ENCODE data around the gene ZNF541.

Gene ZNF541, protein sequence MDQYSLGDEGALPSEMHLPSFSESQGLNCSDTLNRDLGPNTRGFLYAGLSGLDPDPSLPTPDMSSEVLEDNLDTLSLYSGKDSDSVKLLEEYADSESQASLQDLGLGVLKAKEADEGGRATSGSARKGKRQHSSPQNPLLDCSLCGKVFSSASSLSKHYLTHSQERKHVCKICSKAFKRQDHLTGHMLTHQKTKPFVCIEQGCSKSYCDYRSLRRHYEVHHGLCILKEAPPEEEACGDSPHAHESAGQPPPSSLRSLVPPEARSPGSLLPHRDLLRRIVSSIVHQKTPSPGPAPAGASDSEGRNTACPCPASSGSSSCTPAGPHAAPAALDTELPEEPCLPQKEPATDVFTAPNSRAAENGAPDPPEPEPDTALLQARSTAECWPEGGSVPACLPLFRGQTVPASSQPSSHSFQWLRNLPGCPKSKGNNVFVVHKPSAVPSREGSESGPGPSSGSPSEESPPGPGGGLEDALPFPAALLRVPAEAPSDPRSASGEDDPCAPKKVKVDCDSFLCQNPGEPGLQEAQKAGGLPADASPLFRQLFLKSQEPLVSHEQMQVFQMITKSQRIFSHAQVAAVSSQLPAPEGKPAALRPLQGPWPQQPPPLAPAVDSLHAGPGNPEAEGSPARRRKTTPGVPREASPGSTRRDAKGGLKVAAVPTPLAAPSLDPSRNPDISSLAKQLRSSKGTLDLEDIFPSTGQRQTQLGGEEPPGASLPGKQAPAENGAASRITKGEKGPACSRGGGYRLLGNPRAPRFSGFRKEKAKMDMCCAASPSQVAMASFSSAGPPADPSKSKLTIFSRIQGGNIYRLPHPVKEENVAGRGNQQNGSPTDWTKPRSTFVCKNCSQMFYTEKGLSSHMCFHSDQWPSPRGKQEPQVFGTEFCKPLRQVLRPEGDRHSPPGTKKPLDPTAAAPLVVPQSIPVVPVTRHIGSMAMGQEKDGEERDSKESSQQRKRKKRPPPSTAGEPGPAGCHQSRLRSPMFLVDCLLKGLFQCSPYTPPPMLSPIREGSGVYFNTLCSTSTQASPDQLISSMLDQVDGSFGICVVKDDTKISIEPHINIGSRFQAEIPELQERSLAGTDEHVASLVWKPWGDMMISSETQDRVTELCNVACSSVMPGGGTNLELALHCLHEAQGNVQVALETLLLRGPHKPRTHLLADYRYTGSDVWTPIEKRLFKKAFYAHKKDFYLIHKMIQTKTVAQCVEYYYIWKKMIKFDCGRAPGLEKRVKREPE (N-terminal part only)

DNA sequence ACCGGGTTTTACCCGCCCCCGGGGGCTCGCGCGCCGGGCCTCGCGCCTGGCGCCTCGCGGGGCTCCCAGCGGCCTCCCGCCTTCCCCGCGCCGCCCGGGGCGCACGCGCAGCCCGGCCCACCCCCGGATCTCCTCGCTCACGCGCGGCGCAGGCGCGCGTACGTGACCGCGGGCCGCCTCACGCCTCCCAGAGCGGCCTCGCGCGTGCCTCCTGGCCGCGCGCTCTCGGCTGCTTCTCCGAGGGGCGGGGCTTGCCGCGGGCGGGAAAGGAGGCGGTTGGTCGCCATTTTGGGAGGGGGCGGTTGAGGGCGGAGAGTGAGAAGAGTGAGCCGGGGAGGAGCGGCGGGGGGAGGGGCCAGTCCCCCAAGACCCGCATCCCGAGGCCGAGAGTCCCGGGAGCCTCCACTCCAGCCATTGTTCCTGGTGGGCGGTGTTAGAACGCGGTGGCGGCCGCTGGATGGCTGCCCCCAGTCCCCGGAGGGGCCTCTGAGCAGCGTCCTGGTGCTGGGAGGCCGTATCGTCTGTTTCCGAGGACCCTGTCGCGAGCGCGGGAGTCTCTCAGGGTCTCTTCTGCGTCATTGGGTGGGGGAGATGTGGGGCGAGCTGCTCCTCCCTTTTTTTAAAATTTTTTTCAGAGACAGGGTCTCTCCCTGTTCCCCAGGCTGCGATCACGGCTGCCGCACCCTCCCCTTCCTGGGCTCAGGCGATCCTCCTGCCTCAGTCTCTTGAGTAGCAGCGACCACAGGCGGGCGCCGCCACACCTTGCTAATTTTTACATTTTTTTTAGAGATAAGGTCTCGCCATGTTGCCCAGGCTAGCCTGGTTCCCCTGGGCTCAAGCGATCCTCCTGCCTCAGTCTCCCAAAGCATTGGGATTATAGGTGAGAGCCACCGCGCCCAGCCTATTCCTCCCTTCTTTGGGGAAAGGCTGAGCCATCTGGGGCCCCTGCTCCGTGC lies at the start of gene ZNF541:
ZNF541 (minus strand) TSS at position 78 of the 956 bp plus-strand sequence. CDS start 17,292 bp downstream, outside the sequence.
- FAIRE-seq, result no peak

DNA sequence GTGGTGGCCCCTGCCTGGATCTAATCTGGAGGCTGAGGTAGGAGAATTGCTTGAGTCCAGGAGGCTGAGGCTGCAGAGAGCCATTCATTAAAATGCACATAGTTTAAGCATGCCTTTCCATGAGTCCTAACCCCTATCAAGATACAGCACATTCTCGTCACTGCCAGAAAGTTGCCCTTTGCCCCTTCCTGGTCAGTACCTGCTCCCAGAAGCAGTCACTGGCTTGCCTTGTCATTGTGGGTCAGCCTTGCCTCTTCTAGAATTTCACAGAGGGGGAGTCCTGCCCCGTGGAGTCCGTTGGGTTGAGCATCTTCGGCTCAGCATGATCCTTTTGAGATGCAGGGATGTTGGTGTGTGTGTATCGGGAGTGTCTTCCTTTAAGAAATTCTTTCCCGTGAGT lies 46.8 kb upstream of the ZNF541 start:
- no peak for FAIRE-seq

DNA sequence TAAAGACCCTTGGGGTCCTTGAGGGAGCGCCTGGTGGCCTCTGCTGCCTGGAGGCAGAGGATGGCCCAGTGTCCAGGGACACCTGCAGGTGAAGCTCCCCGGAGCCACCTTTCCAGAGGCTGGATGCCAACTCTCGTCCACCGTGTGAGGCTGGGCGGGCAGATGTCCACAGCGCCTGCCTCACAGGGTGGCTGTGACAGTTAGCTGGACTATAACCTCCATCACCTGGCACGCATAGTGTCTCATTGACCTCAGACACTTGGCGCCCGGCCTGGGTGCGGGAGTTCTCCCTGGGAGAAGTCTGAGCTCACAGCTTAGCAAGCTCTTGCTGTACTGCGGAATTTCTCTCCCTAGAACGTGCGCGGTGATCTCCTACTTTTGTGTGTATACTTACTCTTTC lies 45.8 kb upstream of the ZNF541 start:
- no peak for FAIRE-seq

DNA sequence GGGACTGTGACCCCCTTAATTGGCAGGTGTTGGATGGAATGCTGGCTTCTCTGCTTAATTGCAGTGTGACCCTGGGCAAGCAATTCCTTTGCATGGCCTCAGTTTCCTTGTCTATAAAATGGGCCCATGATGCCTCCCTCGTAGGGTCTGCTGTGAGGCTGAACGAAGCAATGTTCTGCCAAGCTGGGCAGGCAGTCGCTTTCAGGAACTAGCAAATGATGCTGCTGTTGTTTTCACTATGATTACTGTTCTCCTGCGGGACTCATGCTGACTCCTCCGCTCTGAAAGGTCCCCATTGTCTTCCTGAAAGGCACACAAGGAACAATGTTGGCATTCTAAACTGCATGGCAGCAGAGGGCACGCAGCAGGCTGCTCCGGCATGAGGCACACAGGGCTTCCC lies 42.8 kb upstream of the ZNF541 start:
- no peak for FAIRE-seq

DNA sequence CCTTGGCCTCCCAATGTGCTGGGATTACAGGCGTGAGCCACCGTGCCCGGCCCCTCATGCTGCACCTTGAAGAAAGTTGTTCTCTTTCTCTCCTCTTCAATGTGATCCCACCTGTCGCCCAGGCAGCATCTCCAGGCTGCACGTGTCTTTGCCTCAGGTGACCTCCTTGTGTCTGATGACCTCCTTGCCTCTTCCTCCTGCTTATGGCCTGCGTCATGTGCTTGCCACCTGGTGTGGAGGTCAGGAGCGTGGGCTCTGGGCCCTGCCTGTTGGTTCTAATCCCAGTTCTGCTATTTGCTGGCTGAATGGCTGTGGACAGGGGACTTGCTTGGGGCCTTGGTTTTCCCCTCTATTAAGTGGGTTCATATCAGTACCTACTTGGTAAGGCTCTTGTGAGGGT lies 42.3 kb upstream of the ZNF541 start:
- FAIRE-seq, result no peak

DNA sequence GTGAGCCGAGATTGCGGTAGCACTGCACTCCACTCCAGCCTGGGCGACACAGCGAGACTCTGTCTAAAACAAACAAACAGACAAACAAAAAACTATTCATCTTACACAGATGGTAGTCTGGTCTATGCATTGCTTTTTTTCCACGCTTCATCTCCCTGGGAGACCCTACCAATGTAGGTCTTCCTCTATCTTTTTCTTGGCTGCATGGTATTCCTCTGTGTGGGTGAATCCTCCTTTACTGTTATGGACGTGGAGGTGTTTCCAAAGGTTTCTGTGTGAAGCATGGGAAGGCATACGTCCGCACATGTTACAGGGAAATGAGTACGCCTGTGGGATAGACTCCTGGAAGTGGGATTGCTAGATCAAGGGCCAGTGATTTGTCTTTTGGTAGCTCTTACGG lies 41.6 kb upstream of the ZNF541 start:
- no peak for FAIRE-seq

DNA sequence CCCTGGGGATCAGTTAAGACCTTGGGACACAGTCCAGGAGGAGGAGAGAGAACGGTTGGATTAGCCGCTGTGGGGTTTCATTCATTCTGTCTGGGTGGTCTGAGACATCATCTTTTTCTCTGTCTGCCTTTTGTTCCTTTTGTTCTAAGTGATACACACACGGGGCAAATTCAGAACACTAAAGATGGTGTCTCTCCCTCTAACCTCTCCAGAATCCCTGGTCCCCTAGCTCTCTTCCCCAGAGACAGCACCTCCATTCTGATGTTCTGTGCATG lies 41.0 kb upstream of the ZNF541 start:
- no peak for FAIRE-seq

DNA sequence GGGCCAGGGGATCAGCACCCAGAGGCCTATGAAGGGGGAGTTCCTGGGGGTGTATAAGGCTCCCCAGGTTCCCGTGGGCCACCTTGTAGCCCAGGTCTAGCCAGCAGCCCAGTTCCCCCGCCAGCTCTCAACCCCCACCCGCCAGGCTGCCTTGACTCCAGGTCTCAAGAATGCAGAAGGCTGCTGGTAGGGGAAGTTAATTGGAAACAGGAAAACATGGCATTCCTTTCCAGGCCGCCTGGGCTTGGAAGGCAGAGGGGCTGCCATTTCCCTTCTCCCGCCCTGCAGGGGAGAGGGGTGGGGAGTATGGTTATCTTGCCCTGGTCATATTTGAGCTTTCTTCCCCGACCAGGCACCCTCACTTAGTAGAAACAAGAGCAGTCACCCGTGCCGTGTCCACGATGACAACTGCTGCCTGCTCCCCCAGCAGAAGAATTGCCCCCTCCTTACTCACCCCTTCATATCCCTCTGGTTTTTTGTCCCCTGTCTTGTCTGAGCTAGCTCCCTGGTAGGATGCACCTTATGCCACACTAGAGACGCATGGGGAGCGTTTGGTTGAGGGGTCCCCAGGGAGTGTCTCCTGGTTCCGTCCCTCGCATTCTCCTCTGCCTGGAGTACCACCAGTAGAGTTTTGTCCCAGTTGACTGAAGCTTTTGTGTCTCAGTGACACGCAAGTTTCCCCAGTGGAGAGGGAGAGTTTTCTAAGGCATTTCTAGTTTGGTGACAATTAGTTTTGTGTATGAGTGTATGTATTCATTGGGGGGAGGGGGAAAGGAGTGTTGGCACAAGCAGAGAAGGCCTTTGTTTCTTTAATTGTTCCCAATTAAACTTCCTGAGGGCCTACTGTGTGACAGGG lies 40.4 kb upstream of the ZNF541 start:
- no peak for FAIRE-seq

DNA sequence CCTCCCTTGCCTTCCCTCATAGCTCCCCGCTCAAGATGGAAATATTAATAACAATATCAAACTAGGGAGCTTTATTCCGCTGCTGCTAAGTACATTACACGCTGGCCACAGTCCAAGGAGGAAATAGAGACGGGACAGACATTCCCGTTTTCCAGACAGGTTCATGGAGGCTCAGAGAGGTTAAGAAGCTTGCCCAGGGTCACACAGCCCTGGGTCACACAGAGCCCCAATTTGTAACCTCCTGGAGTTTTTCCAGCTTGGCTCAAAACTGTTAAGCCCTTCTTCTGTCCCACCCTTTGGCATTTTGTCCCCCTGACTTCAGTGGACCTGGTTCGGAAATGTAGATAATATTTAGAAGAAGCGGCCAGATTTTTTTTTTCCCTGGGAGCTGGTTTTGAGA lies 38.0 kb upstream of the ZNF541 start:
- no peak for FAIRE-seq

DNA sequence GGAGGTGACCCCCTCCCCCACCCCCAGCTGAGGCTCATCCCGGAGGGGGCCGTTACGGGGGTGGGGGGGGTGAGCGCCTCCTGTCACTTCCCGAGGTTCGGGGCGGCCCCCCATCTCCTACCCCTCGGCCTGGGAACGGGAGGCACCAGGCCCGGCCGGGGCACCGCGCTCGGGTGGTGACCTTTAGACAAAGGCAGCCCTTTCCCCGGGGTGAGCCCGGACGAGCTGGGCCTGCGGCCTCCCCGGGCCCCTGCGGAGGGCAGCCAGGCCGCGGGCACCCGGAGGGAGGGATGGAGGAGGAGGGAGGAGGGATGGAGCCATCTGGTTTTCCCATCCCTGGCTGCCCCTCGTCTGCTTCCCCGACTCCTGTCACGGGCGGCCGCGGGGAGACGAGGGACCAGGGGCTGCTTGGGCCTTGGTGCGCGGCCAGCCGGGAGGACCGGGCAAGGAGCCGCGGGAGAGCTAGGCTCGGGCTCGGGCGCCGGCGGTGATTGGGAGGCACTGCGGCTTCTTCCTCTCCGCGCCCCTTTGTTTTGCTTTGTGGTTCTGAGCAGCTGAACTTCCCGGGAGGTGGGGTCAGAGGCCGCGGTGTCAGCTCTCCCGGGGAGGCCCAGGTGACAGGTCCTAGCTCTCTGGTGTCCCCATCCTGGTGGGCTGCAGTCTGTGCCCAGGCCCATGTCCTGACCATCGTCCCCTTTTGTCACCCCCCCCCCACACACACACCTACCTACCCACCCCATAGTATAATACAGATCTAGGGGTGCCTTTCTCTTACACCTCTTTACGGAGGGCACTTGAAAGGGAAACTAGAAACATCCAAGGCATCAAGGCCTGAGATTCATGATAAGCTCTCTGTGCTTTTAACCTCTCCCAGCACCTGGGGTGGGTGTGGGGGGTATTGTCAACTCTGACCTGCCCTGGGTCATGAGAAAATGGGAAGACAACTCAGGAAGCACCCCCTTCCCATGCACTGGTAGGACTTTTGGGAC lies 37.3 kb upstream of the ZNF541 start:
- no peak for FAIRE-seq

DNA sequence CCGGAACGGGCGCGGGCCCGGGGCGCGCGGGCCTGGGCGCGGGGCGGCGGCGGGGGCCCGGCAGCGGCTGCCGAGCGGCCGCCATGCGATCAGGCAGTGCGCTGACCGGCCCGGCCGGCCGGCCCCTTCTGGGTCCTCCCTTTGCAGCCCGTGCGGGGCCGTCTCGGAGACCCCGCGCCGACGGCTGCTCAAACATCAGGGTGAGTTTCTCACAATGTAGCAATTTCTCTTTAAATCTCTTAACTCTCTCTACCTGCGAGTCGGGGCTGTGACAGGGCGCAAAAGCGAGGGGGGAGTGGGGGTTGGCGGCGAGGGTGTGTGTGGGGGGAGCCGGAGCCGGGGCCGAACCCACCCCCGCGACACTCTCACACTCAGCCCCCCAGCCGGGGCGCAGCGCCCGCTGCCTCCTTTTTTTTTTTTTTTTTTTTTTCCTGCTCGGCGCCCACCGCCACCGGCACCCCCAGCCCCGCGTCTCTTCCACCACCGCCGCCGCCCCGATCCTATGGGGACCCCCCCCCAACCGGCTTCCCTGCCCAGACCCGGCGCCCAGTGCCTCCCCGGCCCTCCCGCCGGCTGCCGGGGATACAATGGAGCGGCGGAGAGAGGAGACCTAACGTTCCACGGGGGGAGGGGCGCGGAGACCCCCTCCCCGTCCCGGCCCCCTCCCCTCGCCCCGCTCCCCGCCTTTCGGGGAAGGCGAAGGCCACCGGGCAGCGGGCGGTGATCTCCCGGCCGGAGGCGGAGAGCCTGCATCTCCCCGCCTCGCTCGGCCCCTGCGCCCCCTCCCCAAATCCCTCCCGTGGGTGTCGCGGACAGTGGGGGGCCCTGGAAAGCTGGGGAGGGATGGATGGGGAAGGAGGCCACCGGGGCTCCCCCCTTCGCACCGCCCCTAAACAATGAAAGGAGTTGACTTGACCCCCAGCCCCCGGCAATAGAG lies 36.3 kb upstream of the ZNF541 start, which contains the start of gene BICRA:
BICRA (plus strand) TSS at position 166 of the 937 bp plus-strand sequence. CDS start 64,441 bp downstream, outside the sequence.
- no peak for FAIRE-seq

DNA sequence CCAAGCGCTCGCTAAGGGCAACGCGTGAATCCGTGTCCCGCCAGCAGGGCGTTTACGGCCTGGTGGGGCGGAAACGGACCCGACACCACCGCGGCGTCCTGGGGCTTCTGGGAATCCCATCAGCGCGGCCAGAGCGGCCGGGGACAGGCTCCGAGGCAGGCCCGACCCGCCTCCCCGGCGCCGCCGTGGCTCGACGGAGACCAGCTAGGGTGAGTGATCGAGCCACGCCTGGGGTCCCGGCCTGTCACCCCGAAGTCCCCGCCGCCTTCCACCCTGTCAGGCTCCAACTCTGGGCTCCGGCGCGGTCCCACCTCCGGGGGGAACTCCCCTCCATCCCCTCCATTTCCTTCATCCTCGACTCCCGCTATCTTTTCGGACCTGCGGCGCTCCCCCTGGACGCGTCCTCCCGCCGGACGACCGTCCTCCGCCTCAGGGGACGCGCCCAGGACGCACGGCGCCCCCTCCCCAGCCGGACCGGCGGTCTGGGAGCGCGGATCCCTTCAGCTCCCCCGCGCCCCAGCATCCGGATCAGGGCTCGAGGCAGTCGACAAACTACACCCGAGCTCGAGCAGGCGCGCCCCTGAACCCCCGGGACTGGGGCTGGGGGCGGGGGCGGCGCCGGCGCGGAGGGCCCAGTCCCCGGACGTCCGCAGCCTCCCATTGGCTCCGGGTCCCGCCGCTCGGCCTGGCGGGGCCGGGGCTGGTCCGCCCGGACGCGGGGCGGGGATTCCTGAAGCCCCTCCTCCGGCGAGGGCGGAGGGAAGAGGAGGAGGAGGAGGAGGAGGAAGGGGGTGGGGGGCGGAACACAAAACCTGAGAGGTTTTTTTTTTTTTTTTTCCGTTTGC lies 35.3 kb upstream of the ZNF541 start:
- no peak for FAIRE-seq

DNA sequence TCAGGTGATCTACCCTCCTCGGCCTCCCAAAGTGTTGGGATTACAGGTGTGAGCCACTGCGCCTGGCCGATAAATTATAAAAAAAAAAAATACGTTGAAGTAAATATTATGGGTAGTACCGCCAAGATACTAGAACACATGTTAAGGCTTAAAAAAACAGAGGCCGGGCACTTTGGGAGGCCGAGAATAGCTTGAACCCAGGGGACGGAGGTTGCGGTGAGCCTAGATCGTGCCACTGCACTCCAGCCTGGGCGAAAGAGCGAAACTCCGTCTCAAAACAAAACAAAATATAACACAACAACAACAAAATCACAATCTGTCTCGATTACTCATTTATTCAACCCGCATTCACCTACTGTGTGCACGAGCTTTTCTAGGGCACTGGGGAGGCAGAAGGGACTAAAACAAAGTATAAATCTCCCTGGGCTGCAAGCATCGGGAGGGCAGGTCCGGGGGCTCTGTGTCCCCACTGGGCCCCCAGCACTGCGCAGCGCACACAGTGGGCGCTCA lies 34.7 kb upstream of the ZNF541 start:
- no peak for FAIRE-seq

DNA sequence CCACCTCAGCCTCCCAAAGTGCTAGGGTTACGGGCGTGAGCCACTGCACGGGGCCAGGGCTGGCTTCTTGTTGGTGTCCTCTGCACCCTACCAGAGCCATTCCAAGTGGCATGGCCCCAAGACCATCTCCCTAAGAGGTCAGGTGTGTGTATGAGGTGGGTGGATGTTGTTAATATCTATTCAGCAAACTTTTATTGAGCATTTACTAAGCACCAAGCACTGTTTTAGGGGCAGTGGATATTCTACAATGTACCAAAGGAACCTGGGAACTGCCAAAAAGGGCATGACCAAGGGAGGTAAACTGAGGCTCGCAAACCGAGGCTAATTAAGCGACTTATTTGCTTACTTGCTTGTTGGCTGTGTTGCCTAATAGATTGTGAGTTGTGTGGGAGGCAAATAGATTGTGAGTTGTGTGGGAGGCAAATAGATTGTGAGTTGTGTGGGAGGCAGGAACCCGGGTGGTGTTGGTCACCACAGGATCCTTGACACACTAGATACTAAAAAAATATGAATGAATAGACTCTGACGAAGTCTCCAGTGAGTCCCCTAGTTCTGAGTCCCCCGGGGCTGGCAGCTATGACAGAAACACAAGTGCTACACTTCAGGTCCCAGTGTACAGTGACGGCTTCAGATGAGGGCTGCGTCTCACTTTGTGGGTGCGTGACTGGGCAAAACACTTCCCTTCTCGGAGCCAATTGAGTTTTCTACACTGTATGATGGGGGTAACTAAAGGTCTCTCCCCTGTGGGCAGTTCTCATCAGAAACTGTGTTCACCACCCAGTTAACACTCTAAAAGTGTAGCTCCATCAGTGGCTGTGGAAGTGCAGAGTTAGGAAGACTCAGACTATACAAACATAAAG lies 31.0 kb upstream of the ZNF541 start:
- no peak for FAIRE-seq

DNA sequence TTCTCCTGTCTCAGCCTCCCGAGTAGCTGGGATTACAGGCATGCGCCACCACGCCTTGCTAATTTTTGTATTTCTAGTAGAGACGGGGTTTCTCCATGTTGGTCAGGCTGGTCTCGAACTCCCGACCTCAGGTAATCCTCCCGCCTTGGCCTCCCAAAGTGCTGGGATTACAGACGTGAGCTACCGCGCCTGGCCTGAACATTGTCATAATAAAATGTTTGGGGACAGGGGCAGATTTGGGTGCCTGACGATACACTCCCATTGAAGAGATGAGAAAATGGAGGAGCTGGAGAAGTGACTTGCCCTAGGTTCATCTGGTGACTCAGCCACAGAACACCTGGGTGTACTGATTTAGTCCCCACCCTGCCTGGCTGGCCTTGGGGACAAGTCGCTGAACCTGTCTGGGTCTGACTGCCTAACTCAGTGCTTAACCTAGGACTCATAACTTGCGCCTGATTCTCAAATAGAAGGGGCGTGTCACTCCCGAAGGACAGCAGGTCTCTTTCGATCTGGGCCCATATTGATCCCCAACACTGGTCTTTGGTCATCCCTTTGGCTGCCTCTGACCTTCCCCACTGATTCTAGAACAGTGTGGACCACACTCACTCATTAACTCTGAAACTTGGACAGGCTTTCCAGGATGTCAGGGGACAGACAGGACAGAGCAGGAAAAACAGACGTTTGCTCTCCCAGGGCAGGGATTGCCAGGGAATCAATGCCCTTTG lies 28.4 kb upstream of the ZNF541 start:
- FAIRE-seq, result no peak

Measured in endometrium (tissue), 2 donors.